ENCODE results near the gene HDAC9. TPM values are rescaled to one million over a fixed set of nuclear protein-coding genes. Genes with fewer than 3 reads are reported as not detected.
"Not testable (repeated sequence)": the region's sequence is repeated elsewhere in the genome, so short reads cannot be mapped to it uniquely, and the experiment has no call there.

The HDAC9 gene
- total and polyA plus RNA-seq, 2 experiments from 2014 or later, result 32.7 to 101 TPM

GRCh38 chr7:18965657-18966056 is 470.1 kb downstream of the HDAC9 start:
- peaks cover 1% of the 10 kb centered on the region for H3K27me3 ChIP-seq
- no peak for TF ChIP-seq CTCF (IDR thresholded peaks at IDR 0.05; ENCODE audit: low read depth, low read length)
- H3K4me3 ChIP-seq, result no peak overlapping the region
- H3K4me1 ChIP-seq (ENCODE audit: low read depth), result no peaks in the 10 kb centered on the region
- H3K27ac ChIP-seq, result no peak overlapping the region
- DNase-seq (ENCODE audit: low read depth in 1 of 2, low spot score in 1 of 2), result no peak
- H3K36me3 ChIP-seq, result no peaks in the 10 kb centered on the region
- H3K9me3 ChIP-seq (ENCODE audit: low read depth), result no peaks in the 10 kb centered on the region

GRCh38 chr7:18967755-18968154 is 472.2 kb downstream of the HDAC9 start:
- not testable (repeated sequence) for H3K4me1 ChIP-seq (ENCODE audit: low read depth); H3K4me3 ChIP-seq; DNase-seq (ENCODE audit: low read depth in 1 of 2, low spot score in 1 of 2); H3K36me3 ChIP-seq; H3K9me3 ChIP-seq (ENCODE audit: low read depth); H3K27me3 ChIP-seq; H3K27ac ChIP-seq

DNA sequence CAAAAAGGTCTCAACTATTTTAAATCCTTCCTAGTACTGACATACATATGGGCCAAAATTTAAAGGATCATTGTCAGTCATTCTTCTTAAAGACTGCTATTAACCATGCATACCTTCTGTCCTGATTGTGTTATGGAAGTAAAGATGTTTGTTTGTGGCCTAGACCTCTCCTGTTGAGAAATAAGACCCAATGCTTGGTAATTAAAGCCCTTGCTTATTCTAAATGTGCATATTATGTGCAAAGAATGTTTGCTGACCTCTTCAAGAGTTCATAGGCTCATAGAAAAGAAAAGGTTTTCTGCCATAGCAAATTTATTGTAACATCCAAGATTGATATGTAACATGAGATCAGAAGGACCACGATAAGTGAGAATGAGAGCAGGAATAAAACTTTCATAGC is 476.3 kb downstream of the HDAC9 start:
- H3K27ac ChIP-seq, result no peak overlapping the region
- no peak for TF ChIP-seq CTCF (IDR thresholded peaks at IDR 0.05; ENCODE audit: low read depth, low read length)
- H3K27me3 ChIP-seq, result no peaks in the 10 kb centered on the region
- H3K36me3 ChIP-seq, result no peaks in the 10 kb centered on the region
- no peak overlapping the region for H3K4me3 ChIP-seq
- DNase-seq (ENCODE audit: low read depth in 1 of 2, low spot score in 1 of 2), result no peak
- no peaks in the 10 kb centered on the region for H3K9me3 ChIP-seq (ENCODE audit: low read depth)
- no peaks in the 10 kb centered on the region for H3K4me1 ChIP-seq (ENCODE audit: low read depth)

DNA sequence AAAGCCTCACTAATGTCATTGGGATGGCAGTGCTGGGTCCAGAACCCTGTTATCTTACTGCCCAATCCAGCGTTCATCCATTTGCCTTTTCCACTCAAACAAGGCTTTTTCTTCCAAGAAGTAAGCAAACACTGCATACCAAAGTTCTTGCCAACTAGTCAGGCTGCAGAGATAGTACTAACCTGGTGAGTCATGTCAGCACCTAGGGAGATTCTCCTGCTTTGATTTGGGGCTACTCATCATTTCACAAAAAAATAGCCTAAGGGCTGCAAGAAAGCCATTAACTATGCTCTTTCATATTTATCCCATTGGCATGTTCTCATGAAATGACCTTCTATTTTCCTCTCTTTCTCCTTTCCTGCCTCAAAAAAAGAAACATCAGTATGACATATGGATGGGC is 479.3 kb downstream of the HDAC9 start:
- Histone ChIP-seq H3K27ac (no peak overlapping the region), H3K36me3 (no peaks in the 10 kb centered on the region), H3K27me3 (no peaks in the 10 kb centered on the region), H3K4me1 (ENCODE audit: low read depth) (no peaks in the 10 kb centered on the region), H3K9me3 (ENCODE audit: low read depth) (no peaks in the 10 kb centered on the region), H3K4me3 (no peak overlapping the region)
- DNase-seq (ENCODE audit: low read depth in 1 of 2, low spot score in 1 of 2), result peak in 1 of 2 donors; percentile 21
- no peak for TF ChIP-seq CTCF (IDR thresholded peaks at IDR 0.05; ENCODE audit: low read depth, low read length)

- Histone ChIP-seq H3K27ac (no peak overlapping the region), H3K4me1 (ENCODE audit: low read depth) (no peaks in the 10 kb centered on the region), H3K36me3 (no peaks in the 10 kb centered on the region), H3K4me3 (no peak overlapping the region), H3K27me3 (no peaks in the 10 kb centered on the region), H3K9me3 (ENCODE audit: low read depth) (no peaks in the 10 kb centered on the region)
- no peak for TF ChIP-seq CTCF (IDR thresholded peaks at IDR 0.05; ENCODE audit: low read depth, low read length)
- DNase-seq (ENCODE audit: low read depth in 1 of 2, low spot score in 1 of 2), result no peak
Observed at GRCh38 chr7:18975276-18975675, 479.7 kb downstream of the HDAC9 start.

DNA sequence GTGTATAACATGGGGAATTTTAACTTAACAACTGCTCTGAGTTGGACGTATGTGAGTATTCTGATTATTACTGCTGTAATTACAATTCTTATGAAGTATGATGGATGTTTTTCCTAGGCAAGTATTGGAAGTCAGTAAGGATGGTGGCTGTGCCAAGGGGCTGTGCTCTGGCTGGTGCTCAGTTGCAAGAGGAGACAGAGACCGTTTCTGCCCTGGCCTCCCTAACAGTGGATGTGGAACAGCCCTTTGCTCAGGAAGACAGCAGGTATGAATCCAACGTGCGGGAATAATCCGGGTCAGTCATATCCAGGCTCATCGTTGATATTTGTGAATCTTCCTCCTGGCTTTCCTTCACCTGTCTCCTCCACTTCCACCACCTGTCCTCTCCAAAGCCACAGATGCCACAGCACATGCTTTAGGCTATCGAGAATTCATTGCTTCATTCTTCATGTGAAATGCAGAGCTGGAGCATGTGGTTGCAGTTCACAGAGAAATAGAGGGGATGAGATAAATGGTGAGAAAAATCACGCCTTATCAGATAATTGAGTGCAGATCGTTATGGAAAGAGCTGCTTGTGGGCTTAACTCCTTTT is 480.2 kb downstream of the HDAC9 start:
- H3K27ac ChIP-seq, result no peak overlapping the region
- no peak for TF ChIP-seq CTCF (IDR thresholded peaks at IDR 0.05; ENCODE audit: low read depth, low read length)
- no peaks in the 10 kb centered on the region for H3K27me3 ChIP-seq
- H3K36me3 ChIP-seq, result no peaks in the 10 kb centered on the region
- no peaks in the 10 kb centered on the region for H3K4me1 ChIP-seq (ENCODE audit: low read depth)
- H3K9me3 ChIP-seq (ENCODE audit: low read depth), result no peaks in the 10 kb centered on the region
- no peak overlapping the region for H3K4me3 ChIP-seq
- no peak for DNase-seq (ENCODE audit: low read depth in 1 of 2, low spot score in 1 of 2)
